Renal cortical epithelial cell (primary cell): ENCODE results near the gene UTP15. TPM values are rescaled to one million over a fixed set of nuclear protein-coding genes. Genes with fewer than 3 reads are reported as not detected.

ENCODE experiments used
- DNase-seq: peaks from one replicate; pipeline ENCODE4 v3.0.0-alpha.2; 2011; ENCODE audit warnings: low read depth
- total RNA-seq: library from RNA; depleted of rRNA; stranded (reverse); fragments of >200 nt; gene quantifications from 2 replicates; pipeline ENCODE4 v1.2.3, GENCODE V29; 2014

Gene UTP15
- total RNA-seq, 1 donor from 2014 or later: 22.2 TPM

DNA sequence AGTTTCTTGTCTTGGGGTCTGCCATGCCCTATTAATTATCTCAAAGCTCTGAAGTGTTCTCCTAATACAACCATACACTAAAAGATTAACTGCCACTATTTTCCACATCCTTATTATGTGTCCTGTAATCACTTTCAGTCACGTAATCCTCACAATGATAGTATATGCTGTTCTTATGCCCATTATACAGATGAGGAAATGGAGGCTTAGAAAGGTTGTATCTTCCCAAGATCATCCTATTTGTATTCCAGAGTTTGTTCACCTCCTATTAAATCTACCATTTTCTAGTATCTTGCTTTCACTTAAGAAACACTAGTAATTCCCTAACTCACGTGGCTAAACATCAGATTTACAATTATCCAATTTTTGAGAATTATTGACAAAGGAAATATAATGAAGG, 57.5 kb downstream of the UTP15 start:
- DNase-seq: no peak

- no peak for DNase-seq
These were observed 58.4 kb downstream of the UTP15 start for GRCh38 chr5:73623901-73624404.

DNA sequence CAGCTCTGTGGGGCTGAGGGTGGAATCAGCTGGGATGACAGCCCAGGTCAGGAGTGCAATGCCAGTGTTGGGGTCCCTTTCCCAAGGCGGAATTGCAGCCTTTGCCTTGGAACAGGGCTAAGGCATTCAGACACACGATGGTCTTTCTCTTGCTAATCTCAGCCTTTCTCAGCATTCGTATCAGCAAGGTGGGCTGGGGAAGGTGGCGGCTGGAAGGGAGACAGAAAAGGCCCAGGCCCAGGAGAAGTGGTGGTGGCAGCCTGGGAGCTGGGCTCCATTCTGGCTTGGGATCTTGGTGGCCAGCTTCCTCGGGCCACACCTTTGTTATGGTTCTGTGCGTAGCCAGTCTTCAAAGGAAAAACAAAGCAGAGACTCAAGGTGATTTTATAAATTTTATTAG, 59.3 kb downstream of the UTP15 start:
- no peak for DNase-seq

- DNase-seq: no peak
These were observed 59.9 kb downstream of the UTP15 start for GRCh38 chr5:73625372-73625943.

DNA sequence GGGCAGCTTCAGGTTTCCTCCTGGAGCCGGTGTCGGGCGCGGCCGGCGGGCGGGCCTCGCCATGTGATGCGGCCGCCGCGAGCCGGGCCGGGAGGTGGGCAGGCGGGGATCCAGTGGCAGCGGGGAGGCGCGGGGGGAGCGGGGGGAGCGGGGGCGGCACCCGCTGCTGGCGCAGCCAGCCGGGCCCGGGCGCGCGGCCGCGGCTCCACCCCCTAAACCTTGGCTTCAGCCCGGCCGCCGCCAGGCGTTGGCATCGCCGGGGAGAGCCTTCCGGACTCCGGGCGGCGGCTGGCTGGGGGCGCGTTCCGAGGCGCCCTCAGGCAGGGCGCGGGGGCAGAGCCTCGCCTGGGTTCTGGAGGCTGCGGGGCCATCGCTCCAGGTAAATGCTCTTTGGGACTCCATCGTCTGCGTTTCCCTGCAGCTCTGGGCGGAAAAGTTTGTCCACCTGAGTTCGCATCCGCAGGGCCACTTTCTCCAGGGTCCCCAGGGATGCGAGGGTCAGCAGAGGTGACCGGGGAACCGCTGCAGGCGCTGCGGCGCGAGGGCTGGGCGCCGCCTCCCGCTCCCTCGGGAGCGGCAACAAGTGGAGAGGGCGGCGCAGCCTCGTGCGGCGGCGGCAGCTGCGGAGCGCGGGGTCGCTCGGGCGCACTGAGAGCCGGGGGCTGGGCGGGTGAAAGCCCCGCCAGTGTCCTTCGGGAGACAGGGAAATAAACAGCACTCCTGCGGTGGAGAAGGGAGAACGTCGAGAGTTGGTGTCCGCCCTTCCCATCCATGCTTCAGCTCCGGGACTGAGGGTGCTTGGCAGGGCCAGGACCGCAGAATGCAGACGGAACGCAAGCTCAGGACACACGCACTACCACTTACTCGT, 60.6 kb downstream of the UTP15 start, which contains the start of gene ARHGEF28:
Gene ARHGEF28 (plus strand): TSS at position 253 of the 868 bp plus-strand sequence. CDS start 58,656 bp downstream, outside the sequence.
- no peak for DNase-seq

- DNase-seq: no peak
These were observed 61.3 kb downstream of the UTP15 start for GRCh38 chr5:73626814-73627313.

GRCh38 chr5:73629456-73629855, 63.9 kb downstream of the UTP15 start:
- DNase-seq: no peak

DNA sequence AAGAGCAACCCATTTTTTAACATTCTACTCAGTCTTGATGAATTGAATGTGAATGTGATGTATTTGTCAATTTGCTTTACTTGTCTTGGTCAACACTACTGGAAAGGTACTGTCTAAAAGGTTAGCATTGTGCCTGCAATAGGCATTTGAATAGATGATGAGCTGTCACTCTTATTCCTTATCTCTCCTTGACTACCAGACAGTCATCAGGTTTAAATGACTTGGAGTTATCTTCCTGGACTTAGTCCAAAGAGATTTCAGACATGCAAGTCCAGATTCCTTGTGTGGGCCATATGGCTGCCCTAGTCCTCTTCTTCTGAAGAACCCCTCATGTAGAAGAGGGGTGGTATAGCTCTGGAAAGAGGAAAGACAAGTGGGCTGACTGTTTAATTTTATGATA, 65.2 kb downstream of the UTP15 start:
- DNase-seq: no peak

DNA sequence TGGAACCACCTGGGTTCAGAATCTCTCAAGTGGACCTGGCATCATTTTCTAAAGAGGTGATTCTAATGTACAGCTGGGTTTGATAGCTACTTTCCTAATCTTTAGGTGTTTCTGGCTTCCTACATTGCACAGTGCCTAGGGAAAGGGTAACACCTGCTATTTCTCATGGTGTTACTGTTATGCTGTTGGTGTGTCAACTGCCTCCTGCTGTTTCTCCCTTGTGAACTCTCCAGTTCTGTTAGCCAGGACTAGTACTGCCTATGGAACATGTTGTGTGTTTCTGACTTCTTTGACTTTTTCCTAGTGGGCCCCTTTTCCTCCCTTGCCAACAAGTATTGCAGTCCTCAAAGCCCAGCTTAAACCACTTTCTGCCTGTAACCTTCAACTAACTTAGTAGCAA, 66.0 kb downstream of the UTP15 start:
- DNase-seq: no peak

Other genes with a start within 250 kb of the UTP15 start
- 7.3 and 9.6 TPM in 2 replicates for gene FOXD1, start 117.0 kb upstream of the UTP15 start, total RNA-seq
- gene BTF3, start 67.3 kb upstream of the UTP15 start, total RNA-seq: 267 and 336 TPM in 2 replicates
- gene ANKRA2, start 104 bp upstream of the UTP15 start, total RNA-seq: 19.0 and 21.0 TPM in 2 replicates
- 74.5 and 112 TPM in 2 replicates for gene ARHGEF28, start 60.5 kb downstream of the UTP15 start, total RNA-seq